SH-SY5Y (cell line): ENCODE results near the gene CYLD.

Experiments used
- GATA2 ChIP-seq: IDR thresholded peaks from 2 replicates; pipeline ENCODE4 v1.6.1; 2011; ENCODE audit warnings: mild to moderate bottlenecking, low read depth, low read length
- GATA3 ChIP-seq: IDR thresholded peaks from 2 replicates; pipeline ENCODE4 v1.6.1; 2011; ENCODE audit warnings: low read depth, mild to moderate bottlenecking, low read length, moderate library complexity

DNA sequence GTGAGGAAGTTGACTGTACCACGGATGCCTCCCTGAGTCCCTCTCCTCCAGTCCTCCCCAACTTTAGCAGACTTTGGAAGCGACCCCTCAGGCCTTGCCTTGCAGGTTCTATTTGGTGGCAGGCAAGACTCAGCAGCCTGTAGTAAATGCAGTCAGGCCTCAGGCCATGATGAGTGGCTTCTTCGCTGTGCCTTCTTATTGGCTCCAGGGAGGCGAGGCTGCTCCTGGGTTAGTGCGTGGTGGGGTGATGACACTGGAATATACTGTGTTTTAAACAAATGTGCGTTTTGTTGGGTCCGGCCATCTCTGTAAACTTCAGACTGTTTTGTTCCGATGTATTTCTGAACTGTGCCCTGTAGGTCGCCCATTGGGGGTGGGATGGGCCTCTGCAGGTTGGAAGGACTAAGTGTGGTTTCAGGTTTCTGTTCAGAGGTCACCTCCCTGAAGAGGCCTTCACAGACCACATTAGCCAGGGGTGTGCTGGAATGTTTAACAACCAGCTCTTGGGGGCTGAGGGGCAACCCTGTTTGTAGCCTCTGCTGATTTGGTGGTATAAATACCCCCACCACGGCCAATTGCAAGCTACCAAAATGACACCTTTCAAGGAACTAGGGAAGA lies 62.5 kb downstream of the CYLD start:
- TF ChIP-seq GATA2 (no peak), GATA3 (no peak)
